GM19328 (cell line): Measurements from ENCODE around the gene RMND5B.
A peak's percentile ranks its signal among the peaks of the same experiment; 100 is the strongest.
"Not testable (repeated sequence)": the region's sequence is repeated elsewhere in the genome, so short reads cannot be mapped to it uniquely, and the experiment has no call there.

Experiments
- ATAC-seq: cut with Tn5 transposase; IDR thresholded peaks from one replicate; pipeline ENCODE4 v1.9.1; 2021; ENCODE audit warnings: mild to moderate bottlenecking, moderate library complexity; ENCODE audit not compliant: unreplicated experiment

RMND5B gene

GRCh38 chr5:178130576-178131445, at the start of gene RMND5B:
Gene RMND5B, plus strand, starts transcription at chr5:178131014. Its CDS starts 7,106 bp downstream, at chr5:178138120.
- ATAC-seq = peak; percentile 85

- ATAC-seq = no peak
Observed at GRCh38 chr5:178081571-178082243, 49.1 kb upstream of the RMND5B start.

- ATAC-seq = no peak
Observed at GRCh38 chr5:178083922-178084321, 46.9 kb upstream of the RMND5B start.

- no peak for ATAC-seq
Observed at GRCh38 chr5:178085316-178085715, 45.5 kb upstream of the RMND5B start.

- no peak for ATAC-seq
Observed at GRCh38 chr5:178086266-178086665, 44.5 kb upstream of the RMND5B start.

- ATAC-seq = not testable (repeated sequence)
Observed at GRCh38 chr5:178087199-178087598, 43.6 kb upstream of the RMND5B start.

- no peak for ATAC-seq
Observed at GRCh38 chr5:178090856-178091255, 40.0 kb upstream of the RMND5B start.

GRCh38 chr5:178093134-178093533, 37.7 kb upstream of the RMND5B start:
- ATAC-seq = no peak

GRCh38 chr5:178094345-178094744, 36.5 kb upstream of the RMND5B start:
- no peak for ATAC-seq

- no peak for ATAC-seq
Observed at GRCh38 chr5:178098685-178099084, 32.1 kb upstream of the RMND5B start.

GRCh38 chr5:178103612-178104011, 27.2 kb upstream of the RMND5B start:
- no peak for ATAC-seq

- ATAC-seq = no peak
Observed at GRCh38 chr5:178104492-178104891, 26.3 kb upstream of the RMND5B start.

- ATAC-seq = no peak
Observed at GRCh38 chr5:178106086-178106485, 24.7 kb upstream of the RMND5B start.

- no peak for ATAC-seq
Observed at GRCh38 chr5:178106556-178107239, 24.1 kb upstream of the RMND5B start.

GRCh38 chr5:178107756-178108310, 23.0 kb upstream of the RMND5B start:
- ATAC-seq = no peak

GRCh38 chr5:178108446-178108845, 22.4 kb upstream of the RMND5B start:
- no peak for ATAC-seq

- ATAC-seq = no peak
Observed at GRCh38 chr5:178108966-178109365, 21.8 kb upstream of the RMND5B start.

GRCh38 chr5:178110511-178110910, 20.3 kb upstream of the RMND5B start:
- ATAC-seq = no peak

GRCh38 chr5:178111925-178112324, 18.9 kb upstream of the RMND5B start:
- ATAC-seq = no peak

GRCh38 chr5:178112545-178112944, 18.3 kb upstream of the RMND5B start:
- ATAC-seq = no peak

- ATAC-seq = peak; percentile 48
Observed at GRCh38 chr5:178113141-178113787, 17.6 kb upstream of the RMND5B start, which contains the start of gene N4BP3. Gene N4BP3, plus strand, starts transcription at chr5:178113532. Its CDS starts 6,052 bp downstream, at chr5:178119584.
